ENCODE measurements around the gene SPESP1. TPM values are rescaled to one million over a fixed set of nuclear protein-coding genes. Genes with fewer than 3 reads are reported as not detected.

SPESP1 gene
- total and polyA plus RNA-seq, 9 of the 15 experiments (the other 6 are each of a cell fraction or from before 2014, with no cell fraction given) = not detected

- TF ChIP-seq, protein P1, sequence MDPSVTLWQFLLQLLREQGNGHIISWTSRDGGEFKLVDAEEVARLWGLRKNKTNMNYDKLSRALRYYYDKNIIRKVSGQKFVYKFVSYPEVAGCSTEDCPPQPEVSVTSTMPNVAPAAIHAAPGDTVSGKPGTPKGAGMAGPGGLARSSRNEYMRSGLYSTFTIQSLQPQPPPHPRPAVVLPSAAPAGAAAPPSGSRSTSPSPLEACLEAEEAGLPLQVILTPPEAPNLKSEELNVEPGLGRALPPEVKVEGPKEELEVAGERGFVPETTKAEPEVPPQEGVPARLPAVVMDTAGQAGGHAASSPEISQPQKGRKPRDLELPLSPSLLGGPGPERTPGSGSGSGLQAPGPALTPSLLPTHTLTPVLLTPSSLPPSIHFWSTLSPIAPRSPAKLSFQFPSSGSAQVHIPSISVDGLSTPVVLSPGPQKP (CRISPR knock-in tag; IDR thresholded peaks at IDR 0.05) = no peak
These were observed 54.3 kb downstream of the SPESP1 start (continued) for GRCh38 chr15:68984586-68984985.

- Histone ChIP-seq H3K9me3 (replicated peaks; ENCODE audit: control insufficient read depth, insufficient read depth, low read depth, low read length) (0 out of 2 replicates have a peak, but pooled peaks cover 6% of the 10 kb centered on the region), H3K9ac (ENCODE audit: insufficient read depth in 1 of 2, low read depth in 2 of 2, low read length in 2 of 2) (no peak overlapping the region), H3K27me3 (ENCODE audit: control insufficient read depth in 2 of 2, insufficient read depth in 2 of 2, low read length in 2 of 2) (no peaks in the 10 kb centered on the region), H3K36me3 (ENCODE audit: control insufficient read depth, insufficient read depth, low read length) (no peaks in the 10 kb centered on the region), H3K79me2 (ENCODE audit: control insufficient read depth, insufficient read depth, low read length) (no peaks in the 10 kb centered on the region), H3K4me2 (ENCODE audit: insufficient read depth, low read length) (no peak overlapping the region; the same call in 1 of the 2 replicates), H3K4me3 (no peak overlapping the region), H4K20me1 (replicated peaks; ENCODE audit: control insufficient read depth, insufficient read depth, low read length) (no peaks in the 10 kb centered on the region), H3K4me1 (replicated peaks in 1 of 2; ENCODE audit: control insufficient read depth in 2 of 2, insufficient read depth in 2 of 2, low read length in 2 of 2) (peaks cover 30 to 40% of the 10 kb centered on the region in 2 experiments), H3K9me1 (ENCODE audit: control insufficient read depth, insufficient read depth, low read length) (no peaks in the 10 kb centered on the region), H2AFZ (ENCODE audit: low read depth, low read length) (0 out of 2 replicates have a peak overlapping the region, but pooled peaks have one; percentile 7), H3K27ac (ENCODE audit: extremely low read depth, low read depth, low read length) (no peak overlapping the region)
- FAIRE-seq (no peak), ATAC-seq (no peak), DNase-seq (ENCODE audit: extremely low read depth in 1 of 4, low spot score in 3 of 4) (no peak)
- 79% methylated on average over 3 of the region's 5 CpGs for WGBS (ENCODE audit: insufficient coverage, low coverage, missing lambda C conversion rate)
- TF ChIP-seq KDM1A (IDR thresholded peaks at IDR 0.05) = 0 out of 4 replicates have a peak, but pooled peaks of 1 of the 2 experiments have one; percentile 27
- no peak for TF ChIP-seq SAFB (IDR thresholded peaks at IDR 0.05; ENCODE audit: borderline replicate concordance, low read depth, low read length)
- peak; percentile 59; the same call in 1 of the 2 replicates for TF ChIP-seq ADNP (tag; IDR thresholded peaks at IDR 0.05)
- peak; percentile 67; the same call in 1 of the 2 replicates for TF ChIP-seq SPI1 (IDR thresholded peaks at IDR 0.05; ENCODE audit: borderline replicate concordance, low read depth, low read length)
- TF ChIP-seq RBM25 (IDR thresholded peaks at IDR 0.05; ENCODE audit: low read depth, low read length, severe bottlenecking) = peak; percentile 86
- TF ChIP-seq HDAC2 (IDR thresholded peaks at IDR 0.05) = 0 out of 2 replicates have a peak, but pooled peaks have one; percentile 18
- TF ChIP-seq BCOR (IDR thresholded peaks at IDR 0.05) = peak; percentile 68; the same call in 1 of the 2 replicates
- no peak for TF ChIP-seq DIDO1 (tag; IDR thresholded peaks at IDR 0.05; ENCODE audit: low read depth)
- intact Hi-C loops (cut with micrococcal nuclease) = no loop called here
- POLR2A ChIA-PET = interaction anchor here (1.2 kb wide), 1 partner anchor 14 kb away, joined by 3 read pairs; no protein-coding TSS in a partner anchor
- BruUV-seq (replicated peaks) = no TSS peak
- in situ Hi-C loops (cut with MboI) = no loop called here
- CTCF ChIA-PET (ENCODE audit: low intra/inter-chr PET ratio) = no interaction called here
These were observed 55.1 kb downstream of the SPESP1 start for GRCh38 chr15:68985361-68985891.

All from K562 (cell line).